GM21367 (cell line): Measurements from ENCODE around the gene NUDT14.

Experiments
- ATAC-seq: cut with Tn5 transposase; IDR thresholded peaks from one replicate; pipeline ENCODE4 v1.9.1; 2021; ENCODE audit not compliant: unreplicated experiment

The NUDT14 gene

GRCh38 chr14:105212541-105213300 is 31.6 kb upstream of the NUDT14 start:
- ATAC-seq: no peak

DNA sequence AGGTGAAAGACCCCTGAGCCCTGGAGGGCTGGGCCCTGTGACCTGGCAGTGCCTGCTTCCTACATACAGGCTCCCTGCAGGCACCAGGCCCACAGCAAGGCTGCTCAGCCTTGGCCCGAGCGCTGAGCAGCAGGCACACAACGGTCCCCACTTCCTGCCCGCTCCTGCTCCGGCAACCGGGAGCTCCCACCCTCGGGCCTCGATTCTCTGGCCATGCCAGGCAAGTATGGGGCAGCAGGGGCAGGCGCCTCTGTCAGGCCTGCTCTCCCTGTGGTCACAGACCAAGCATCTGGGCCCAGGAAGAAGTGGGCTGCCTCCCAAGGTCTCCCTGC is 30.6 kb upstream of the NUDT14 start:
- ATAC-seq: no peak

DNA sequence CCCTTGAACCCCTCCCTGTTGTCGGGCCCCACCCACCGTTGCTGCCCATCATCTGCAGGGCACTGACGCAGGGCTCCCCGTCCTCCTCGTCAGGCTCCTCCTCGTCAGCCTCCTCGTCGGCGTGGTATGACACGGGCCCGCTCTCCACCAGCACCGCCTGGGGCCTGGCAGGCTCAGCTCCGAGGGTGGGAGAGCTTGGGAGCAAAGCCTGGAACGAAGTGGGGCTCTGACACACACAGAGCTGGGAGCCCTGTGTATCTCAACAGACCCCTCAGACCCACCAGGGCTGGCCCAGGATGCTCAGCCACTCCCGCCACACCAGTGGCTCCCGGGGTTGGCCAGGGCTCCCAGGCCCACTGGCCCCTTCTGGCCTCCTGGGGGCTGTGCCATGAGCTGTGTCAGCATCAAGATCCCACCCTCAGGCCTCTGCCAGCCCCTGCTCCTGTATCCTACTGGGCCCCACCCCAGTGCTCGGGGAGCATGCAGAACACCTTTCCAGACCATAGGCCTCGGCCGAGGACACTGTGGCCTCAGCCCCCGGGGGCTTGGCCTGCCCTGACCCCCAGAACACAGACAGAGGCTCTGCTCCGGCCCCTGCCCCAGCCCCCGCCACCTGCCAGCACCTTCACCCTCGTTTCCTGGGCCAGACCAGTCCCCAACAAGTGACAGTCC is 30.1 kb upstream of the NUDT14 start:
- ATAC-seq: no peak

- ATAC-seq: no peak
Measured at GRCh38 chr14:105210266-105211025, 29.3 kb upstream of the NUDT14 start.

DNA sequence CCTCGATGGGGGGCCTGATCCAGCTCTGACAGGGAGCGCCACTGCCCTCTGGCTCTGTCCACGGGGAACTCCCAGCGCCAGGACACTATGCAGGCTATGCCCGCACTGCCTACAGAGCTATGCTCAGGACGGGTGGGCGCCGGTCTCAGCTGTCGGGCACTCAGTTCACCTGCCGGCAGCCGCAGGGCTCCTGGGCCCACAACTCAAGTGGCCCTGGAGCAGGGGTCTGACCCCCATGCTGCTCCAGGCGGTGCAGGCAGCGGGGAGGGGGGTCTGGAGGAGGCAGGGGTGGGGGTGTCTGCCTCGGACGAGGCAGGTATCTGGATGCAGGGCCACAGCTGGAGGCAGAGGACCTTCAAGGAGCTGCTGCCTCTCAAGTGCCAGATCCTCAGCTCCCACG is 28.5 kb upstream of the NUDT14 start:
- no peak for ATAC-seq

- no peak for ATAC-seq
Measured at GRCh38 chr14:105209091-105209490, 28.0 kb upstream of the NUDT14 start.

GRCh38 chr14:105208738-105209075 is 27.6 kb upstream of the NUDT14 start:
- ATAC-seq: no peak

- ATAC-seq: no peak
Measured at GRCh38 chr14:105207996-105208737, 27.1 kb upstream of the NUDT14 start.

- no peak for ATAC-seq
Measured at GRCh38 chr14:105207460-105207901, 26.4 kb upstream of the NUDT14 start.

DNA sequence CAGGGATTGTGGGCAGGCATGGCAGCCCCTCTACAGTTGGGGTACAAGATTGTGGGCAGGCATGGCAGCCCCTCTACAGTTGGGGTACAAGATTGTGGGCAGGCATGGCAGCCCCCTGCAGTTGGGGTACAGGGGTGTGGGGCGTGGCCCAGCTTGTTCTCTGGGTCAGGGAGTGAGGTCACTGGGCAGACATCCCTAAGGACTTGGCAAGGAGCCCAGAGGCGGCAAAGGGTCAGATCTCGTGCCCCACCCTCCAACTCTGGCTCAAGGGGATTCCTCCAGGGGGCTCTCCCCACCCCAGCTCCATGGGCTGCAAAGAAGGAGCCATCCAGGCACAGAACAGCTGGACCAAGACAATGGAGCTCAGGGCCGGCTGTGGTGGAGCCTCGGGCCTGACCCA is 25.8 kb upstream of the NUDT14 start:
- ATAC-seq: no peak

GRCh38 chr14:105205673-105206208 is 24.6 kb upstream of the NUDT14 start:
- no peak for ATAC-seq

DNA sequence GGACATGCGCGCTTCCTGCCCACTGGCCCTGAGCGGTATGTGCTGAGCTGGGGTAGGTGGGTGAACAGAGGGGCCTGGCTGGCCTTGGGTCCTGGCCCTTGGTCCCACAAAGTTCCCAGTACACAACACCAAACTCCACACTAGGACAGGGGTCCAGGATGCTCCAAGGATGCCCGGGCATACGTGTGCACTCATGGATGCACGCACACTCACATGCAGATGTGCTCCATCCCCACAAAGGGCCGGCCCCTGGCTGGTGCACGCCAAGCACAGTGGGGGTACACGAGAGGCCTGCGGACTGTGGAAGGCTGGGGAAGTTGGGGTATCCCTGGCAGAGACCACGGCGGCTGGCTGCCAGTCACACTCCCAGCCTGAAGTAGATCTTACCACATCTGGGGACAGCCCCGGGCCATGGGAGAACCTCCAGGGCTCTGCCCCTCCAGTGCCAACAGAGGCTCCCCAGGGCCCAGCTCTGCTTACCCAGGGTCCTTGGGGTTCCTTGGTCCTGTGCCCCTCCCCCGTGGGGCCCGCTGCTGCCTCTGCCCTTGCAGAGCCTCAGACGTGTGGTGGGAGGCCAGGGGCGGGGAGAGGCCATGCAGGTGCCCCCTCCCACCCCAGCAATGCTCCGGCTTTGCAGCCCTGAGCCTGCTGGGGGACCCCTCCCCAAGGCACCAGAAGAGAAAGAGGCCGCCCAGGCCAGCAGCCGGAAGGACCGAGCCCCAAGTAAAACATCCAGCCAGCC is 24.0 kb upstream of the NUDT14 start:
- no peak for ATAC-seq

DNA sequence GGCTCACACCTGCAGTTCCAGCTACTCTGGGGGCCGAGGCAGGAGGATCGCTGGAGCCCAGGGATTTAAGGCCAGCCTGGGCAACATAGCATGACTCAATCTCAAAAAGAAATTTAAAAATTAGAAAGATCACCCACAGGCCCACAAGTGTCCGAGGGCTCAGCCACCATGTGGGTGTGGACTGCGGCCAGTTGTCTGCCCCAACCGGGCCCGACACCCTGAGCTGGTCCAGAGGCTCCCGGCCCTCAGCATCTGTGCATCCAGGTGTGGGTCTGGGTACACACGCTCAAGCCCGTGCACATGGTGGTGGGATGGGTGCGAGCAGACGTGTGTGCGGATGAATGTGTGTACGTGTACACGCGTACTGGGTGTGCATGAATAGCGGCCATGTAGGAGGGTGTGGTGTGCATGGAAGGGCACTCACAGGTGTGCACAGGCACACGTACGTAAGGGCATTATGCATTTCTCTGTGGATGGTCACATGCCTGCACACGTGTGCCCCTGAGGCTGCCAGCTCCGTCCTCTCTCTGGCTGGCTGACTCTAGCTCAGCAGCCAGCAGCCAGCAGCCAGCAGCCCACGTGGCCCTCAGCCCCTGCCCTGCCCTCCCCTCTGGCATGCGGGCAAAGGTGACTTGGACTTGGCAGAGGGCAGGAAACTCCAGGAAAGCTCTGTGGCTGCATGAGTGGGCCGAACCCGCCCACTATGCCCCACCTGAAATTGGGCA is 23.3 kb upstream of the NUDT14 start:
- ATAC-seq: no peak

DNA sequence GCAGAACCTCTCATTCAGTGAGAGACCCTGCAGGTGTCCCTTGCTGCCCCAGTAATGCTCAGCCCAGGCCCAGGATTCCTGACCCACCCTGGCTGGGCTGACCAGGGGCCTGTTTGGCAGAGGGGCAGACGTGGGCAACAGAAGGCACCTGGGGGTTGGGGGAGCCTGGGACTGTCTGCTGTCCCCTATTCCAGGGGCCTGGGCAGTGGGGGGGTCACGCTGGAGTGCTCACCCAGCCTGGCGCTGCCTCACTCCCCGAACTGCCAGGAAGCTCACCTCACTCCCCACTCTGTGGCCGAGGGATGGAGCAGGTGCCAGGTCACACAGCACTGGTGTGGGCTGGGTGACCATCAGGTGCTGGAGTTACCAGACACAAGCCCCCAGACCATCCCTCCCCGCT is 22.6 kb upstream of the NUDT14 start:
- no peak for ATAC-seq

GRCh38 chr14:105203057-105203531 is 22.0 kb upstream of the NUDT14 start:
- no peak for ATAC-seq

GRCh38 chr14:105201925-105202513 is 20.9 kb upstream of the NUDT14 start:
- no peak for ATAC-seq

- ATAC-seq: no peak
Measured at GRCh38 chr14:105201156-105201924, 20.2 kb upstream of the NUDT14 start.

GRCh38 chr14:105200641-105201040 is 19.5 kb upstream of the NUDT14 start:
- no peak for ATAC-seq

DNA sequence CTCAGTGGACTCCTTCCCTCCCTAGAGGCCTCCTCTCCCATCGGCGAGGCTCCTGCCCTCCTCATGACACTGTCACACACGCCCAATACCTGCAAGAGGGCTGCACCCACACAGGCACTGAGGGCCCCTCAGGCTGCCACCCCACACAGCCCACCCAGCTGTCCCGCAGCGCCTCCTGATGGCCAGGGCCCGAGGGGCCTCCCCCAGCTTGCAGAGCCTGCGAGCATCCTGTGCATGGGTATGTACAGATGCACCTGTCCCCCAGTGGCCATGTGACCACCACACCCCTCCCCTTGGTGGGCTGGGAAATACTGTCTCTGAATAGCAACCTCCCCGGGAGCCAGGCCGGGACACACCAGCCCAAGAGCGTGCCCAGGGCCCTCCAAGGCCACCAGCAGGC is 19.0 kb upstream of the NUDT14 start:
- ATAC-seq: no peak
